DMS53 treated with DMSO at 0.1 percent for 48 hours (cell line): Measurements from ENCODE around the gene ZNF526.

Source experiments
- DNase-seq: peaks from one replicate; lab custom pipeline; 2025; ENCODE audit not compliant: unreplicated experiment; lab: John Stamatoyannopoulos, UW

Gene ZNF526

GRCh38 chr19:42220751-42221097 is 612 bp downstream of the ZNF526 start:
- no peak for DNase-seq

GRCh38 chr19:42224940-42225717 is 5.0 kb downstream of the ZNF526 start:
- no peak for DNase-seq

DNA sequence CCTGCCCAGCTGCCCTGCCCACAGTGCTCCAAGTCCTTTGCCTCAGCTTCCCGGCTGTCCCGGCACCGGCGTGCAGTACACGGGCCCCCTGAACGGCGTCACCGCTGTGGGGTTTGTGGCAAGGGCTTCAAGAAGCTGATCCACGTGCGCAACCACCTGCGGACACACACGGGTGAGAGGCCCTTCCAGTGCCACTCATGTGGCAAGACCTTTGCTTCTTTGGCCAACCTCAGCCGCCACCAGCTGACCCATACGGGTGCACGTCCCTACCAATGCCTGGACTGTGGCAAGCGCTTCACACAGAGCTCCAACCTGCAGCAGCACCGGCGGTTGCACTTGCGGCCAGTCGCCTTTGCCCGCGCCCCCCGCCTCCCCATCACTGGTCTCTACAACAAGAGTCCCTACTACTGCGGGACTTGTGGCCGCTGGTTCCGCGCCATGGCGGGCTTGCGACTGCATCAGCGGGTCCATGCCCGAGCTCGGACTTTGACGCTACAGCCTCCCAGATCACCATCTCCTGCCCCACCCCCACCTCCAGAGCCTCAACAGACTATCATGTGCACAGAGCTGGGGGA is 5.7 kb downstream of the ZNF526 start:
- DNase-seq: no peak

- no peak for DNase-seq
Observed at GRCh38 chr19:42226886-42227285, 6.8 kb downstream of the ZNF526 start.

DNA sequence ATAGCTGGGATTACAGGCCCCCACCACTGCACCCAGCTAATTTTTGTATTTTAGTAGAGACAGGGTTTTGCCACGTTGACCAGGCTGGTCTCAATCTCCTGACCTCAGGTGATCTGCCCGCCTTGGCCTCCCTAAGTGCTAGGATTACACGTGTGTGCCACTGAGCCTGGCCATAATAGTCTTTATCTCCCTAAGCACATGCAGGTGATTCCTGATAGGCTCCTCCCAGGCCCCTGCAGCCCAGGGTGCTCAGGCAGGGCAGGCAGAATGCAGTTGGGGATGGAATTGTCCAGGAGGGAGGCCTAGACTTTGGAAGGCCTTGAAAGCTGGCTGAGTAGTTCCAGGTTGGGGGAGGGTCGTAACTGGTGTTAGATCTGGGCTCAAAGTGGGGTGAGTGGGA is 8.5 kb downstream of the ZNF526 start:
- DNase-seq: no peak

DNA sequence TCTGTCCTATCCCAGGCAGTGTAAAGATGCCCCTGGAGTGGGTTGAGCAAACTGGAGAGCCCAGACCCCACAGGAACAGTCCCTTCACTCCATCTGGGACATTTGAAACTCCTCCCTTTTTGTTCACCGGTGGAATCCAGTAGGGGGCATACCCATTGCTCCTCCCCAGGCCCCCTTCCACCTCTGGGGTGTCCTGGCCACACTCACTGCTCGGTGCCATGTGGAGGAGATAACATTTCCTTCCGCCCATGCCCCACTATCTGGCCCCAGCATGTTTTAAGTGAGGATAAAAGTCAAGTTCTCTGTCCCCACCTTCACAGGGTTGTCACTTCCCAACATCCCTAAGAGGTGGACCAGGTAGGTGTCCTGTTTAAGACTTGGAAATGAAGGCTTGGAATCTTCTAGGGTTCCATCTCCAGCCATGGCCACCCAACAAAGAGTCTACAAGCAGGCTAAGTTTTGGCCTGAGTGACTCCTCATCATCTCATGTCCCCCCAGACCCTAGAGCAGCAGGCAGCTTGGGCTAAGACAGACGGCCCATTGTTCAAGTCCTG is 9.3 kb downstream of the ZNF526 start:
- no peak for DNase-seq

DNA sequence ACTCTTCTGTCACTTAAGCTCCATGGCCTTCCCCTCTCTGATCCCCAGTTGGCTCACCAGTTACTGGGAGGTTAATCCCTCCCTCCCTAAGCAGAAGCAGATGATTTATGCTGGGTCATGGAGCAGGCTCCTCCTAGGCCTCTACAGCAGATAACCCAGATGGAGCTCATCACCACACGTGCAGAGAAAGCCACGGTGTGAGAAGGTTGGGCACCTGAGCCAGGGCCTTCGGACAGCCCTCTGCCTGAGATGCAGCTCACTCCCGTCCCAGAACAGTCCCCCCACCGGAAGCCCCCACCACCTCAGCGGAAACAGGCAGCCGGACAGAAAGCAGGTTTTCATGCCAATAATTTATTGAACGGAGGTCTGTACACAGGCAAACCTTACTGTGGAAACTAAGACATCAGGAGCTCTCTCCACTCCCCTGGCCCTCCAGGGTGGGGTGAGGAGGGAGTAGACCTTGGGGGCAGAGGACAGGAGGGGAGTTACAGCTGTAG is 9.8 kb downstream of the ZNF526 start:
- no peak for DNase-seq

- DNase-seq: no peak
Observed at GRCh38 chr19:42230571-42230970, 10.5 kb downstream of the ZNF526 start.

DNA sequence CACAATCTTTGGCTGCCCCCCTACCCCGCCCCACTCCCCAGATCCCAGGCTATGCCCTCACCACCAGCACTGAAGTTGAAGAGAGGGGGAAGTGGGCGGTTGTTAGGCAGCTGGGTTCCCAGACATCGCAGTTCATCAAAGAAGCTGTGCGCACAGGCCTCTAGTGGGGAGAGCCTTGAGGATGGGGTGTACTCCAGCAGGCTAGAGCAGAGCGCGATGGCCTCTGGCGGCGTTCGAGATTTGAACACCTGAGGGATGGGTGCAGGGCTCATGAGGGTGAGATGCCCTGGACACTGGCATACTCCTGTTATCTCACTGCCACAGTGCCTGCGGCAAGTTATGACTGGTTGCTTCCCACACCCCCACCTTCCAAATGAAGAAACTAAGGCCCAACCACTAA is 12.3 kb downstream of the ZNF526 start:
- no peak for DNase-seq

DNA sequence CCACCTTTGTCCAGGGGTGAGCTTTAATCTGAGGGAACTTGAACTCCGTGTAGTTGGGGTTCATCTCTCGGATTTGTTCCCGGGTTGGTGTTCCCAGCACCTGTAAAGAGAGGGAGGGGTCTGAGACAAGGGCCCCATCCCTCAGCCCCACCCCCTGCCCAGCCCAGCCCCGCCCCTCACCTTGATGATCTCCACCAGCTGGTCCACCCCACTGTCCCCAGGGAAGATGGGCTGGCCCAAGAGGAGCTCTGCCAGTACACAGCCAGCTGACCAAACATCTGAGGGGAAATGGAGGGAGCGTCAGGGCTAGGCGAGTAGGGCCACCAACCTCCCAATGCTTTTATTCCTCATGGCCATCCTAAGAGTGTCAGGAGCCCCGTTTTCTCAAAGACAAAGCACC is 13.0 kb downstream of the ZNF526 start:
- DNase-seq: no peak

- no peak for DNase-seq
Observed at GRCh38 chr19:42233678-42234292, 13.7 kb downstream of the ZNF526 start.

DNA sequence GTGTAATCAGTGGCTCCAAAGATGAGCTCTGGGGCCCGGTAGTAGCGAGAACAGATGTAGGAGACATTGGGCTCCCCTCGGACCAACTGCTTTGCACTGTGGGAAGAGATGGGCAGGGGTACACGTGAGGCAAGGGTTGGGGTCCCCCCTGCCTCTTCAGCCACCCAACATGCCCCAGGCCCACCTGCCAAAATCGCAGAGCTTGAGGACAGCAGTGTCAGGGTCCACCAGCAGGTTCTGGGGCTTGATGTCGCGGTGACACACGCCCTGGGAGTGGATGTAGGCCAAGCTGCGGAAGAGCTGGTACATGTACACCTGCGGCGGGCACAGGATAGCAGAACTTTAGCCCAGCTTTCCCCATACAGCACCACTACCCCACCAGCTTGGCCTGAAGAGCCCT is 14.3 kb downstream of the ZNF526 start:
- DNase-seq: no peak

DNA sequence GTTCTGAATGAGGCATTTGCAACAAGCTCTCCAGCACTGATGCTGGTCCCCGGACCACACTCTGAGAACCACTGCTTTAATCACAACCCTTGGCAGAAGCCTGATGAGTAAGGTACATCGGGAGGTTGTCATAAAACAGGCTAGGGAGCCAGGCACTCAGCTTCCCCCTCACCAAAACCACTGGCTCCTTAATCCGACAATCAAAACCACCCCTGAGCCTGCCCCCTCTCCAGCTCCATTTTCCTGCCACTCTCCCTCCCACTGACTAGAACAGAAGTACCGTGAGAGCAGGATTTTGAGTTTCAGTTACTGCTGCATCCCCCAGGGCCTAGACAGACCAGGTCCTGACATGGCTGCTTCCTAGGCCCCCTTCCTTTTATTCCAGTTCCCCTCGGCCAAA is 15.1 kb downstream of the ZNF526 start:
- DNase-seq: no peak

- DNase-seq: no peak
Observed at GRCh38 chr19:42239544-42240220, 19.6 kb downstream of the ZNF526 start.

DNA sequence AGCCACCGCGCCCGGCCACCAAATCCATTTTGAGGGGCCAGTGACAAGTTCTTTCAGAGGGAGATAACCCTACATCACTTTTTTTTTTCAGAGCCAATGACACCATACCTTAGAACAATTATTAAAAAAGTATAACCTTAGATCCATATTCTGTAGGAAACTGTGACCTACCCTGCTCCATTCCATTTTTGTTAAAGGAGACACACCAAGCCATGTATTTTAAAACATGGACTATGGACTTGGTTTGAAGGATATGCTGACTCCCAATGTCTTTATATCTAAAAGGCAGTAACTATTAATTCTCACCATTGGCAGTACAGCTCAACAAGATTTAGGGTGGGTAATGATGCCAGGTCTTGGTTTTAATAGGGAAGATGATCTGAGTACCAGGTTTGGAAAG is 21.2 kb downstream of the ZNF526 start:
- no peak for DNase-seq

- DNase-seq: no peak
Observed at GRCh38 chr19:42242069-42242511, 22.0 kb downstream of the ZNF526 start.

GRCh38 chr19:42242512-42243409 is 22.6 kb downstream of the ZNF526 start, which contains the start of gene GSK3A:
TSS of gene GSK3A (minus strand) at chr19:42242602. CDS start at chr19:42242465, 137 bp downstream.
- peak; percentile 100 for DNase-seq

DNA sequence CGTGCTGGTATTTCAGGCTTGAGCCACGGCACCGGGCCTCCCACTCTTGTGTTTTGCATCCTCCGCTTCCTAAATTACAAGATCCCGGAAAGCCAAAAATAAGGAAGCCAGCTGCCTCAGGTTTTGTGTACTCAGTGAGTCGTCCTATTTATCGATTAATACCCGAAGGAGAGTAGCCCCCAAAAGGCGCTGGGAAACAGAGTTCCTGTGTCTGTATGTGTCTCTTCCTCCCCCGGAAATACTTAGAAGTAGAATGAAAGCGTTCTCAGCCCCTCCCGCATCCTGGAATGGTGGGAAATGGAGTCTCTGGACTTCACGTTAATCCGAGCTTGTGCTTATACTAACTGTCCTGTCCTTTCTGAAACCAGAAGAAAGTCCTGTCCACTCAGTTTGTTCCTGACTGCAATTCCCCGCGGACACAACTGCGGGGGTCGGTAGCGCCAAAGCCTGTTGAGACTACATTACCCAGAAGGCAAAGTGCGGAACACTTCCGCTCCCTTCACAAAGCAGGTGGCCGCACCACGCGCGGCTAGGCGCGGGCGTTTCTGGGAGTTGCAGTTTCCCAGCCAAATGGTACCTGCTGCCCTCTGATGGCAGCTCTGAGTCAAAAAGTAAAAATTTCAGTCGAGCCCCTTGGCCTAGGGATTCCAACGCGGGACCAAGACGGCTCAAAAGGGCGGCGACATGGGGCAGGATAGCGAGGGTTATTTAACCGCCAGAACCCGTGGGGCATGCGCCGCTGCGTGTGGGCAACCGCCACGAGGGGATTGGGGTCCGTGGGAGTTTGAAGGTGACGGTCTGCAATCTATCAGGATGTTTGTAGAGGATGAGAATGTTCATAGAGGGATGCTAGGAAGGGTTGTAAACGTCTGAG is 24.5 kb downstream of the ZNF526 start:
- peak; percentile 95 for DNase-seq

- DNase-seq: no peak
Observed at GRCh38 chr19:42245231-42245630, 25.1 kb downstream of the ZNF526 start.
